Urothelium cell line (cell line): Measurements from ENCODE around the gene CTNNBL1.

Source experiments
- DNase-seq: peaks from one replicate; pipeline ENCODE4 v3.0.0; 2011; ENCODE audit warnings: low spot score, mixed read lengths
- FAIRE-seq: peaks from 2 replicates; lab custom pipeline; 2011; peaks lifted over from hg19 to GRCh38; lab: Jason Lieb, UNC

The CTNNBL1 gene

DNA sequence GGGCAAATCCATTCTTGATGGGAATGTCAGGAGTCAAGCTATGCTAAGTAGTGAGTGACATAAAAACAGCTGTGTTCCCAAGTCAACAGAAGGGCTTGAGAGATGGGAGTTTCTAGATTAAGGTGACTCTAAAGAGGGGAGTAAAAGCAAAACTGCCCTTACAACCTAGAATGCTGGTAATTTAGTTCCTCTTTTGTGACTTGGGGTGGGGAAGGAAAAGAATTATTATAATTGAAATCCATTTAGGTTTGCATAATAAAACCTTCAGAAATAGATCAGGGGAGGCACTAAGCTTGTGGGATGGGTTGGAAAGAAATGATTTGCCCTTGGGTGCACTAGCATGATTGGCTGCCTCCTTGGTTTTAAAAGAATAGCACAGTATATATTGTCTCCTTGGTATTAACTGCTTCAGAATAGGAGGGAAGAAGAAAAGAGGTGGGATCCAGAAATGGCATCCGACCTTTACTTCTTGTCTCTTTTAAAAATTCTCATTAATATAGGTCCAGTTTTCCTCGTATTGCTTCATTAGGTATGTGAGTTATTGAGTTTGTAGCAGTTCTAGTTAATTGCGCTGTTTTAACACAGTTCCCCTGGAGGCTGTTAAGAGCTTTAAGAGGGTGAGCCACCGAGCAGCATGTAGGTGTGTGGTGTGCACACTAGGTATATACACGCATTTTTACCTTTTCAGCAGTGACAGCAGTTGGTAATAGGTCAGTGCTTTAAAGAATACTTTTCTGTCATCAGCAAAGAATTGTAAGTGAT is 113.8 kb downstream of the CTNNBL1 start:
- FAIRE-seq (no peak), DNase-seq (no peak)

- FAIRE-seq (no peak), DNase-seq (no peak)
Observed at GRCh38 chr20:37808233-37809070, 114.6 kb downstream of the CTNNBL1 start.

- FAIRE-seq = no peak
Observed at GRCh38 chr20:37810027-37810426, 116.2 kb downstream of the CTNNBL1 start.

GRCh38 chr20:37816003-37816402 is 122.2 kb downstream of the CTNNBL1 start:
- FAIRE-seq (no peak), DNase-seq (no peak)

More at GRCh38 chr20:37810027-37810426, 116.2 kb downstream of the CTNNBL1 start:
- DNase-seq = no peak

- FAIRE-seq (no peak), DNase-seq (no peak)
Observed at GRCh38 chr20:37816726-37817125, 122.9 kb downstream of the CTNNBL1 start.

DNA sequence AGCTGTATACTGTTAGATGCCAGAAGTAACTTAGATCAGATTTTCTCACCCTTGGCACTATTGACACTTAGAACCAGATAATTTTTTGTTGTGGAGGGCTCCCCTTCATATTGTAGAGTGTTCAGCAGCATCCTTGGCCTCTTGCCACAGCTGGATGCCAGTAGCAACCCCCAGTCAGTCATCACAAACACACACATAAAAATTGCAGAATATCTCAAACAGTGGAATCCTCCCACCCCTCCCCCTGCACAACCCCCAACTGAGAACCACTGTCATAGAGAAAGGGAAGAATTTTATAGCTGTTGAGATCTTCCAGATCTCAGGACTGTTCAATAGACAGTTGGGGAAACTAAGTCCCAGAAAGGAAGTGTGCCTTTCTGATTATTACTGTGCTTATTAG is 127.9 kb downstream of the CTNNBL1 start:
- peak; percentile 24 for DNase-seq
- FAIRE-seq = no peak

DNA sequence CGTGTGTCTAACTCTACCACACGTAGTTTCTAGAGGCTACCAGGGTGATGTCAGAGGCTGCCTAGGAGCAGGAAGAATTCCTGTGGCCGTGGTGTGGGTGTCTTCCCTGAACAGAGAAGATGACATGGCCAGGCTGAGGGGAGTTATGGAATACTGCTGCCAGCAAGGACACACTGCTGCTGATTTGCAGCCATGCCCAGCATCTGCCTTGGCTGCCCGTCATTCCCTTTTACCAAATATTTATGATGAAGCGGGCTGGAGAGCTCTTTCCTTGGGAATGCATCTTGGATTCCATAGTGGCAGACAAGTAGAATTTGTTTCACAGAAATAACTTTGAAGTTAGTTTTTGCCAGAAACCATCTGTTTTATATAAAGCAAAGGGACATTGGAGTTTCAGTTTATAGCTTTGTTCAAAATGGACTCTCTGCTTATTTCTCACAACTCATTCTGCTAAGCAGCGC is 128.3 kb downstream of the CTNNBL1 start:
- DNase-seq (peak; percentile 78), FAIRE-seq (peak; percentile 79)

GRCh38 chr20:37823296-37823980 is 129.6 kb downstream of the CTNNBL1 start:
- DNase-seq (no peak), FAIRE-seq (no peak)

DNA sequence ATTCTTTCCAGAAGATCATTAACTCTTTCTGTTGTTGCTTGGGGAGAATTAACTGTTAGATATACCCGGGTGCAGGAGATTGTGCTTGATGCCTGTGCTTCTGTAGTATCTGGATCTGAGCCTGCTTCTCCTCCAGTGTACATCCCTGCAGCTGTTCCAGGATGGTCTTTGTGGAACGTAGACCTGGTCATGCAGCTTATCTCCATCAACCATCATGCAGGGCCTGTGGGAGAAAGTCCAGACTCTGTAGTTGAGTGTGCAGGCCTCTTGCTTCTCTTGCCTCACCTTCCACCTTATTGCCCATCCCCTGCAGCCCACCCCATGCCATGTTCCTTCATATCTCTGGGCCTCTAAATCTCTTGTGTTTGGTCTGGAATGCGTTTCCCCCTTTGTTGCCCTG is 133.8 kb downstream of the CTNNBL1 start:
- DNase-seq (no peak), FAIRE-seq (no peak)

DNA sequence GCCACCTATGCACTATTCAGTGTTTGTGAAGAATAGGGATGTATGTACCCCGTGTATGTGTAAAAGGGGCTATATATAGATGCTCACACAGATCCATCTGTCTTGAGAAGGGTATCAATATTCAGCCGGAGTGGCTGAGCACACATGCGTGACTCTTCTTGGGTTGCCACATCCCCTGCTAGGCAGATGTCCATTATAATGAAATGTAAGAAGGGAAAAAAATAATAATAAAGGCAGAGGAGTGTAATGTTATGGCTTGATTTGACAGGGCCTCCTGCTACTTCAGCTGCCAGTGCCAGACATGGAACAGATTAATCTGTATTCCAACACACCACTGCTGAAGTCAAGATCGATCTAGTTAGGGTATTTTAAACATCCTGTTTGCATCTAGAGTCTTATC is 134.9 kb downstream of the CTNNBL1 start:
- FAIRE-seq = no peak
- DNase-seq = no peak

DNA sequence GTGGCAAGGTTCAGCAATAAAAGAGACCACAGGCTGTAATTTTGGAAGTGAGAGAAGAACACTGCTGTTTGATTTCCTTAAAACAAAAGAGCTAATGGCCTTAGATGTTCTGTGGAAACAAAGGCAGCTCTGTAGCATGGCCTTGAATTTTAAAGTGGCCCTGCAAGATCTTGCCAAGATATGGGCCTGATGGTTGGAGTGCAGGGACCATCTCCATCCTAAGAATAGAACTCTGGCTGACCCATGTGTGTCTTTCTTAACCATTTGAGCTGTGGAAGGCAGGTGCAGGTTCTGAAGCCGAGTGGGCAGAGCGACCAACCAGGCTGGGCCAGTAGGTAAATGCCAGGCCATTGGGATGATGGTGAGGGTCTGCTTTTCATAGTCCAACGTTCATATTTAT is 135.3 kb downstream of the CTNNBL1 start:
- no peak for FAIRE-seq
- no peak for DNase-seq

GRCh38 chr20:37833221-37833896 is 139.5 kb downstream of the CTNNBL1 start:
- no peak for FAIRE-seq
- no peak for DNase-seq

GRCh38 chr20:37836926-37837325 is 143.1 kb downstream of the CTNNBL1 start:
- FAIRE-seq (no peak), DNase-seq (no peak)

- DNase-seq (no peak), FAIRE-seq (no peak)
Observed at GRCh38 chr20:37837924-37838323, 144.1 kb downstream of the CTNNBL1 start.

DNA sequence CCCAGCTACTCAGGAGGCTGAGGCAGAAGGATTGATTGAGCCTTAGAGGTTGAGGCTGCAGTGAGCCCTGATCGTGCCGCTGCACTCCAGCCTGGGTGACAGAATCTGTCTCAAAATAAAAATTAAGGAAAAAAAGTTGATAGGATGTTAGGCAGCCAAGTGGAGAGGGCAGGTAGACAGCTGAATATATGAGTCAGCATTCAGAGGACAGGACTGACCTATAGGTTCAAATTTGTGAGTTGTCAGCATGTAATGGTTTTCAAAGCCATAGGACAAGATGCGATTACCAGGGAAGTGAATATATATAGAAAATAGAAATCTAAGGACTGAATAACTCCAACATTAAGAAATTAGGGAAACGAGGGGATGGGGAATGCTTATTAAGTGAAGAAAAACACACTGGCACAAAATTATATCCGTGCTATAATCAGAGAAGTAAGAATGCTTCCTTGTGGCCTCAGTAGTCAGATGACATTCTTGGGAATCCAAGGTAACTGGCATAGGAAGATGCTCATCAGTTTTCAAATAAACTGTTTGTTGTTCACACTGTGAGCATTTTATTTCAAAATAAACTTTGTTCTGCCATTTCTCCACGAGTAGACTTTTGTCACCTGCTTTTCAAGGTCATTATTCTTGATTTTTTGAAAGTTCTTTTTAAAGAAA is 145.1 kb downstream of the CTNNBL1 start:
- no peak for DNase-seq
- no peak for FAIRE-seq

GRCh38 chr20:37839432-37839827 is 145.6 kb downstream of the CTNNBL1 start:
- no peak for FAIRE-seq
- no peak for DNase-seq

DNA sequence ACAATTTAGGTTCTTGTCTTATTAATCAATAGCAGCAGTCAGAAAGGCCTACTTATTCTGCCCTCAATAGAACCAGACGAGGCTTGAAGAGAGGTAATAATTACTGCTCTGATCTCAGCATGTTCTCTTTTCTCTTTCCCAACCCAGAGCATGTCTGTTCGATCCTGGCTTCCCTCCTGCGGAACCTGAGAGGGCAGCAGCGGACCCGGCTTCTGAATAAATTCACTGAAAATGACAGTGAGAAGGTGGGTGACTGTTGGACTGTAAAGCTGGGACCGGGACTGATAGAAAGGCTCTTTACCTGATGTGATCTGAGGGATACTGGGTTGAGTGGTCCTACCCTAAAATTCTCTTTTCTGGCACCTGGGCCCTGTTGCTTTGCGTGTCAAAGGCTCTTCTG is 146.1 kb downstream of the CTNNBL1 start:
- no peak for DNase-seq

DNA sequence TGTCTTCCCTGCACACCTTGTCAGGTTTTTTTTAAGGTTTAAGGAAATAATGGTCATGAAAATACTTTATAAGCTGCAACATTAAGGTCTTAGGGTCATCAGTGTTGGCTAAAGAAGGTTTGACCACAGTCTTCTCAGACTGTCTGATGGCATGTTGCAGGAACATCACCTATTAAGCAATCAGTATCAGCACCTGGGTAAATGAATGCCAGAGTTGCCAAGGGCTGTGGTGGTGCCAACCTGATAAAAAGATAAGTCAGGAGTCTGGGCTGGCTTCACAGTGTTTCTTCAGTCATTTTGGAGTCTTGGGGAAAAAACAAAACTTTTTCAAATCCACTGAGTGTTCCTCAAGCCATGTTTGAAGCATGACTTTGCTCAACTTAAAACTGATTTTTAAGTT is 147.6 kb downstream of the CTNNBL1 start:
- DNase-seq = no peak
- FAIRE-seq = no peak

More for the DNA sequence above, 146.1 kb downstream of the CTNNBL1 start:
- FAIRE-seq = no peak

DNA sequence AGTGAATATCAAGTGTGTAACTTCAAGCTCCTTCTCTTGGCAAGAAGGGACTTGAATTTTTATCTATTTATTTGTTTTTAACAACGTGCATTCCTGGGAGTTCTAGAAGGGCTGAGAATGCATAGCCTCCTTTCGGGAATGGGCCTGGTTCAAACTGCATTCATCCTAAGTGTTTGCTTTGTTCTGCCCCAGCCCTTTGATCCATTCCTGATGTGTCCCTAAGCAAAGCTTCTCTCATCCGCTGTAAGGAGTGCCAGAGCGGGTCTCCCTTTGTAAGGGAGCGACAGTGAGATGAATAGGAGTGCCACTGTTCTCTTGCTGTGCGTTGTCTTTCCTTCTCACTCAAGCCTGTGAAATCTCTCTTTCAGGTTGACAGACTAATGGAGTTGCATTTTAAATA is 148.1 kb downstream of the CTNNBL1 start:
- DNase-seq (no peak), FAIRE-seq (no peak)

DNA sequence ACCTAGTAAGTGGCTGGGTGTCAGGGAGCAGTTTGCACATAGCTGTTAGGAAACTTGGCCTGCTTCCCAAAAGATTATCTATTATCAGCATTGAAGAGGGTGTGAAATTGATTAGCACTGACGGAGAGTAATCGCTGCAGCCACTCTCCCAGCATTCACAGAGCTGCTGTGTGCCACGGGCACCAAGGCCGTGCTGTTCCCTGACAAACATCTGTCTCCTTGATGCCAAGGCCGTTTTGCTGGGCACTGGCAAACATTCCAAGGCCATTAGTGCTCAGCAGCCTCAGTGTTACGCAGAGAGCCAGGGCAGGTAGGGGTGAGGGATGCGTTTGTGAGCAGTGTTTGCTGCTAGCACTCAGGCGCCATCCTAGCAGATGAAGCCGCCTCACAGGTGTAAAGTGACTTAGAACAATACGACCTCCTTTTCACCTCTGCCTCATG is 151.4 kb downstream of the CTNNBL1 start:
- DNase-seq (no peak), FAIRE-seq (no peak)
